ENCODE data around the gene NOD2.

Gene NOD2

DNA sequence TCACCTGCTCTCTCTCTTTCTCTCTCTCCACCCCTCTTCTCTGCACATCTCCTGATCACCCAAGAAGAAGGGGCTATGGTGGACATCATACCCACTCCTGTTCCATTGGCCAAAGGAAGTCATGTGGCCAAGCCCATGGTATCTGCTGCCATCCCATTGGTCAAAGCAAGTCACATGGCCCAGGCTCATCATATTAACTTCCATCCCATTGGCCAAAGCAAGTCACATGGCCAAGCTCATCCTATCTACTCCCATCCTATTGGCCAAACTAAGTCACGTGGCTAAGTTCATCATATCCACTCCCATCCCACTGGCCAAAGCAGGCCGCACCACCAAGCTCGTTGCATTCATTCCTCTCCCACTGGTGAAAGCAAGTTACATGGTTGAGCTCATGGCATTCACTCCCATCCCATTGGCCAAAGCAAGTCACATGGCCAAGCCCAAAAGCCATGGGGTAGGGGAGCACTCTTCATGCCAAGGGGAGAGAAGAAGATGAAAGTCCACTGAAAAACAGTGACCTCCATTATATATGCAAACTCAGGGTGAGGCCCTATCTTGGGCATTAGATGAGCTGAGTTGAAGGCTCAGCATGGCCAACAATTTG is 41.5 kb upstream of the NOD2 start:
- H3K4me3 ChIP-seq (ENCODE audit: low read depth, low read length): no peak overlapping the region
- no peak for DNase-seq (ENCODE audit: low read depth)
- TF ChIP-seq, protein P1, sequence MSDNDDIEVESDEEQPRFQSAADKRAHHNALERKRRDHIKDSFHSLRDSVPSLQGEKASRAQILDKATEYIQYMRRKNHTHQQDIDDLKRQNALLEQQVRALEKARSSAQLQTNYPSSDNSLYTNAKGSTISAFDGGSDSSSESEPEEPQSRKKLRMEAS (IDR thresholded peaks at IDR 0.05; ENCODE audit: low read depth, low read length): peak; percentile 13; the same call in 1 of the 2 replicates
- TF ChIP-seq MYC (IDR thresholded peaks at IDR 0.05; ENCODE audit: low read depth, low read length) (no peak), POLR2A (IDR thresholded peaks at IDR 0.05; ENCODE audit: extremely low read depth, insufficient read length) (no peak)
- TF ChIP-seq, protein P2, sequence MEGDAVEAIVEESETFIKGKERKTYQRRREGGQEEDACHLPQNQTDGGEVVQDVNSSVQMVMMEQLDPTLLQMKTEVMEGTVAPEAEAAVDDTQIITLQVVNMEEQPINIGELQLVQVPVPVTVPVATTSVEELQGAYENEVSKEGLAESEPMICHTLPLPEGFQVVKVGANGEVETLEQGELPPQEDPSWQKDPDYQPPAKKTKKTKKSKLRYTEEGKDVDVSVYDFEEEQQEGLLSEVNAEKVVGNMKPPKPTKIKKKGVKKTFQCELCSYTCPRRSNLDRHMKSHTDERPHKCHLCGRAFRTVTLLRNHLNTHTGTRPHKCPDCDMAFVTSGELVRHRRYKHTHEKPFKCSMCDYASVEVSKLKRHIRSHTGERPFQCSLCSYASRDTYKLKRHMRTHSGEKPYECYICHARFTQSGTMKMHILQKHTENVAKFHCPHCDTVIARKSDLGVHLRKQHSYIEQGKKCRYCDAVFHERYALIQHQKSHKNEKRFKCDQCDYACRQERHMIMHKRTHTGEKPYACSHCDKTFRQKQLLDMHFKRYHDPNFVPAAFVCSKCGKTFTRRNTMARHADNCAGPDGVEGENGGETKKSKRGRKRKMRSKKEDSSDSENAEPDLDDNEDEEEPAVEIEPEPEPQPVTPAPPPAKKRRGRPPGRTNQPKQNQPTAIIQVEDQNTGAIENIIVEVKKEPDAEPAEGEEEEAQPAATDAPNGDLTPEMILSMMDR (IDR thresholded peaks at IDR 0.05; ENCODE audit: low read depth, low read length): no peak

DNA sequence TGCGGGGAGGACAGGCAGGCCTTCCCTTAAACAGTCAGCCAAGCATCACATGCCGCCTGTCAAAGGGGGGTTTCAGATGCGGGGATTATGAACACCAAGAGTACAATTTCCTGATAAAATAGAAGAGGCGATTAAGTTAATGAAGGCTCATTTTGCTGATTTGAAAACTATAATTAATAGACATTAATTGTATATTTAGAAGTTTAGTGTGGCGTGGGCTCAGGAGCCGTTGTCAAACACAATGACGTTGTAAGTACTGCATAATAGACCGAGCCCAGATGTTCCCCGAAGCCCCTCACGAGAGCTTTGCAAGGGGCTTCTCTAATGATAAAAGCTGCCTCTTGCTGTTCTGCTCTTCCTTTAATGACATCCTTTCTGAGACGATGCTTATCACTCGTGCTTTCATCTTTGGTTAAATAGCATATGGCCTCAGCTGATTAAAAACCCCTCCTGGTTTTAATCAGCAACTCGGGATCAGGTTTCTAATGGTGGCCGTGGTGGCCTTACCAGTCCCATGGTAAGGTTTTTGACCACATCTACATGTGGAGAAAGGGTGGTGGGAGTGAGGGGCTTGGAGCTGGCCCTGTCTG is 40.5 kb upstream of the NOD2 start:
- DNase-seq (ENCODE audit: low read depth): no peak
- TF ChIP-seq MYC (IDR thresholded peaks at IDR 0.05; ENCODE audit: low read depth, low read length) (no peak), POLR2A (IDR thresholded peaks at IDR 0.05; ENCODE audit: extremely low read depth, insufficient read length) (no peak)
- TF ChIP-seq, protein P1 (IDR thresholded peaks at IDR 0.05; ENCODE audit: low read depth, low read length): no peak
- TF ChIP-seq, protein P2 (IDR thresholded peaks at IDR 0.05; ENCODE audit: low read depth, low read length): no peak
- no peak overlapping the region for H3K4me3 ChIP-seq (ENCODE audit: low read depth, low read length)

DNA sequence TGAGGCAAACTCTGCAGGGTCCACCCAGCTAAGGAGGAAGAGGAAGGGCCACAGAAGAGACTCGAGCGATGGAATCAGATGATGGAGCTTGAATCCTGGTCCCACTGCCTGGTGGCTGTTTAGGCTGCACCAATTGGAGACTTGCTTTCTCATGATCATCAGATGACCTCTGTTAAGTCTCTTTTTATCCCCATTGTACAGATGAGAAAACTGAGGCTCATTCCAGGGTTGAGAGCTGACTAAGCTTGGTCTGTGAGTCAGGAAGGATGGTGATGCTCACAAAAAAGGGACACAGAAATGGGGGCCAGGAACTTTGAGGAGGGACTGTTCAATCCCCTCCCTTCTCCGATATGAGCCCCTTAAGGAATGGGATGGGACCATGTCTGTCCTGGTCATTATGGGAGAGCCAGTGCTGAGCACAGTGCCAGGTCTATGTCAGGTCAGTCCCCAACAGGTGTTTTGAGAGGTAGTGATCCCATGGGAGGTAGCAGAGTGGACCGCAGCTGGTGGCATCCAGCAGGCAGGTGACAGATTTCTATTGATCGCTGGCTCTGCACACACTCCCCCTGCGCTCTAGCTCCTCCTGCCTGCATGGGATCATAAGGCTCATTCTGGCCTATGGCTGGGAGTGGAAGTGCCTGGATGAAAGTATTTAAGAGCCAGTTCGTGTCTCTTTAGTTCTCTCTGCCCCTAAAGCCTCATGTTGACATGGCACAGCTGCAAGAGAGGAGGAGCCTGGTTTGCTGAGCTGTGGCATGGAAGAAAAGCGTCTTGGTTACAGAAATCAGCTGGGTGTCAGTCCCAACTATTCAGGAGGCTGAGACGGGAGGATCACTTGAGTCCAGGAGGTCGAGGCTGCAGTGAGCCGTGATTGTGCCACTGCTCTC is 39.5 kb upstream of the NOD2 start:
- H3K4me3 ChIP-seq (ENCODE audit: low read depth, low read length): no peak overlapping the region
- no peak for DNase-seq (ENCODE audit: low read depth)
- TF ChIP-seq, protein P2 (IDR thresholded peaks at IDR 0.05; ENCODE audit: low read depth, low read length): no peak
- TF ChIP-seq, protein P1 (IDR thresholded peaks at IDR 0.05; ENCODE audit: low read depth, low read length): no peak

DNA sequence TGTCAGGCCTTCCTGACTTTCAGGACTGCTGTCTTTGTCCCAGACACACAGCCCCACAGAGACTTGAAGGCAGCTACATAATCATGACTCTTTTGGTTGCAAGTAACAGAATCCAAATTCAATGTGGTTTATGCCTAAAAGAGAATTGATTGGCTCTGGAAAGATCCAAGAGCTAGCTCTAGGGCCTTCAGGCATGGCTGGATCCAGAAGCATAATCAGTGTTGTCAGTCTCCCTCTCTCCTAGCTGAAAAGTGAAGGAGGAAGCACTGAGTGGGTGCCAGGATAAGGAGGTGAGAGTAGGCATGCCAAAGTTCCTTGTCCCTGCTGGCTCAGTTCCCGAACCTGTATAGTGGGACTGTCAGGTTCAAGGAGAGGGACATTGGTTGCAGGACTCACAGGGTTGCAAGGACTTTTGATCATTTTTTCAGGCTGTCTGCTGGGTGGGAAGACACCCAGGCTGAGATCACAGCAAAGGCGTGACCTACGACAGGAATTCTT is 37.8 kb upstream of the NOD2 start:
- no peak for TF ChIP-seq MYC (IDR thresholded peaks at IDR 0.05; ENCODE audit: low read depth, low read length)
- TF ChIP-seq, protein P2 (IDR thresholded peaks at IDR 0.05; ENCODE audit: low read depth, low read length): no peak

DNA sequence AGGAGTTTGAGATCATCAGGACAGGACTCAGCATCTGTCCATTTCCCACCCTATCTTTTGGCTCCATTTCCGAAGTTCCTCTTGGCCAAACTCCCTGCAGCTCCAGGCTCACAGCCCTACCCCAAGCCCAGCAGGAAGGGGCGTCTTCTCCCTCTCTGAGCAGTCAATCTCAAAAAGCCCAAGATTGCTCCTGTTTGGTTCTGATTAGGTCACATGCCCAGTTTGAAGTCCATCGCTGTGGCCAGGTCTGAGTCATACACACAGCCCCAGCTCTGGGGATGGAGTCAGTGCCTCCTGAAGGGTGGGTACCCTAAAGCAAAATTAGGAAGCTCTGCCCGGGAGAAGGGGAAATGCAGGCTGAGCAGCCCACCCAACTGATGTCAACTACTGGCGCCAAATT is 36.2 kb upstream of the NOD2 start:
- TF ChIP-seq MYC (IDR thresholded peaks at IDR 0.05; ENCODE audit: low read depth, low read length): no peak
- TF ChIP-seq, protein P2 (IDR thresholded peaks at IDR 0.05; ENCODE audit: low read depth, low read length): no peak
- TF ChIP-seq, protein P1 (IDR thresholded peaks at IDR 0.05; ENCODE audit: low read depth, low read length): no peak
- TF ChIP-seq POLR2A (IDR thresholded peaks at IDR 0.05; ENCODE audit: extremely low read depth, insufficient read length): no peak
- H3K4me3 ChIP-seq (ENCODE audit: low read depth, low read length): no peak overlapping the region
- no peak for DNase-seq (ENCODE audit: low read depth)

More for the DNA sequence above, 37.8 kb upstream of the NOD2 start:
- DNase-seq (ENCODE audit: low read depth): no peak
- H3K4me3 ChIP-seq (ENCODE audit: low read depth, low read length): no peak overlapping the region
